HG03045 (cell line): Measurements from ENCODE around the gene MOCS1.

ENCODE experiments used
- ATAC-seq: cut with Tn5 transposase; IDR thresholded peaks from one replicate; pipeline ENCODE4 v1.9.1; 2021; ENCODE audit warnings: mild to moderate bottlenecking, moderate library complexity; ENCODE audit not compliant: unreplicated experiment

The MOCS1 gene

DNA sequence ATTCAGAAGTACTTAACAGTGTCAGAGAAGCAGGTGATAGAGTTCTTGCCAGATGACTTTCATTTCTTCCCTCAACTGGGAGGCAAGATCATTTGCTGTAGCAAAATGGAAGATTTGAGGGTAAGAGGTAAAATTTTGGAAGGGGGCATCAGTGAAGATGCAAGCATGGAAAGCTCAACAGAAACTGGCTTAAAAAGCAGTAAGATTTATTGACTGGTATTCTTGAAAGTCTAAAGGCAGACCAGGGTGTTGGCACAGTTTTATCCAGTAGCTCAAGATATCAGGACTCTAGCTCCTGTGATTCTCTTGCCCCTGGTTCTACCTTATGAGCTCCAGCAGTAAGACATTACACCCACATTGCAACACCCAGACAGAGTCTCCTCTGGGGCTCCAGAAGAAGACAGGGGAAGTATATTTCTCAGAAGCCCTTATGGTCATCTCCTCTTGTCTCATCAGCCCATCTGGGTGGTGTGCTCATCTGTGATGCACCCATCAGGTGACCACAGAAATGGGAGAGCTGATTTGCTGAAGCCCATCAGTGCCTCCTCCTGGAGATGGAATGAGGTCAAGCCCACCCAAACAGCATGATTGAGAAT lies 16.0 kb upstream of the MOCS1 start:
- no peak for ATAC-seq

DNA sequence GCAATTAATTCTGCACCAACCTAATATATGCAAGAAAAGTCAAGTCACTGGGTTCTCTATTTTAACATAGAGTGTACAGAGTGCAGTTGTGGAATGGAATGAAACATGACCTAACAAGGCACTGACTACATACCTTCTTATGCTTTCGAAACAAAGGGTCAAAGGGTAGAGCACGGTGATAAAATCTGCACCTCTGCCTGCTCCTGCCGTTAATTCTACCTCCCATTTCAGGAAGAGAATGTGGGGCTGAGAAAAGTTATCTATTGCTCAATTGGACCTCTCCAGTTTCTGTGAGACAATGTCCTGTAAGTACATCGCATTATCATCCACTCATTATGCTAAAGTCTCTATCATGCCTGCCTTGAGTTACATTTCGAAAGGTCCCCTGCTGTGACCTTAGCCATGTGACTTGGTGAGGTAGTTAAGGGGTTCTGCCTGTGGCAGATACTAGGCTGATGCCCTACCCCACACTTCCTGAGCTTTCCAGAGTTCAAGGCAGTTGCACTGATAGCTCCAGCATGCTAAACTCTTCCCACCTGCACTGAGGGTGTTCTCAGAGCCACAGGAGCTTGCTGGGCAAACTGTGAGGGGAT lies 14.0 kb upstream of the MOCS1 start:
- ATAC-seq: no peak

DNA sequence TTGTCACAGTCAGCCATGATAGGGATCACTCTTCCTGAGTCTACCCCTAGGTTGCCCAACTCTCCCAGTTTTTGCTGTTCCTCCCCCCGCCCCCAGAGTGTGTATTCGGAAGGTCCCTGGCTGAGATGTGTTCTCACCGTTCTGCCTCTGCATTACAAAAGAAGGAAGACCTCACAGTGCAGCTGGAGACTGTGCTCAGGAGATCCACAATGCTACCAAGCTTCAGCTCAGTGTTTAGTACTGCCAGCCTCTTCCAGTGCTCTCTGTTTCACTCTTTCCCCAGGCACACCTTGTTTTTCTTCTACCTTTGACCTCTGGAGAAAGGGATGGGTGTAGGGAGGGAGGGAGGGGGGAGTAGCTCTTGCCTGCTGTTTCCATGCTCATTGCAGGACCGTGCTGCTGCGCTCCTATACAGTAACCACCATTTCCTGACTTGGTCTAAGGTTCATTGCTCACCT lies 13.4 kb upstream of the MOCS1 start:
- no peak for ATAC-seq

DNA sequence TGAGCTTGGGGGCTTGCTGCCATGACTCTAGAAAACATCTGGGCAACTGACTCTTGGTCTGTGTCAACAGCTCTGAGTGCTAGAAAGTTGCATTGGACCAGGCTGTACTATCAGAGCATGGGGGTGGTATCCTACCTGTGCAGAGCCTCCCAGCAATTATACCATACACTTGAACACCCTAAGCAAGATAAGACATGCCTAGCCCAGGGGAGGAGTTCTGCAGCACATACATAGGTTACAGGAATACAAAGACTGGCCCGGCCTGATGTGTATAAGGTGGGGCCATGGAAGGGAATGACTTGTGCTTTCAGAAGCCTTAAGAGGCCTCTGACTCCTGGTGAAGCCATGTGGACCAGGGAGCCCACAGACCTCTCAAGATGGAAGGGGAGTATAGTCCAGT lies 11.4 kb upstream of the MOCS1 start:
- no peak for ATAC-seq

DNA sequence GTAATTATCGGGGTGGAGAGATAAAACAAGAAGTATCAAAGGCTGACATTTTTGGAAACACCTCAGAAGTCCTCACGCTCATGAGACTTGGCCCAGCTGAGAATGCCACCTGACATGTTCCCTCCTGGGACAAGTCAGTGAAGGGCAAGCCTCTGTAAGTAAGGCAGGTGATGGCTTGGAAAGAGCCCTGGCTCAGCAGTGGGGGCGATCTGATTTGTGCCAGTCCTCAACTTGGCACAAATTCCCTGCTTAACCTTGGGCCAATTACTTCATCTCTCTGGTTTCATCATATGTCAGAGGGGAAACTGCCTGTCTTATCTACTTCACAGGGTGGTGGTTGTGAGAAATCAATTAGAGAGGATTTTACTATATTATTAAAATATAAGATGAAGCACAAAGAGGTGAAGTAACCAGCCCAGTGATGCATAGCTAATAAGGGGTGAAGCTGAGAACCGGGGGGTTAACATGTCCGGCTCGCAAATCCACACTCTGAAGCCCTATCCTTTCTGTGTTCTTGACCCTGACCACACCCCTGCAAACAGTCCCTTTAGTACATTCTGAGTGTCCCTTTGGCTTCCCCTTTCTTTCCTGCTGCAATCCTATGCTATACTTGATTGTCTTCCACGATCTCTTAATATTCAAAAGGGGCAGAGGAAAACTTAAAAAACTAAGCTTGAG lies 8.8 kb upstream of the MOCS1 start:
- no peak for ATAC-seq

DNA sequence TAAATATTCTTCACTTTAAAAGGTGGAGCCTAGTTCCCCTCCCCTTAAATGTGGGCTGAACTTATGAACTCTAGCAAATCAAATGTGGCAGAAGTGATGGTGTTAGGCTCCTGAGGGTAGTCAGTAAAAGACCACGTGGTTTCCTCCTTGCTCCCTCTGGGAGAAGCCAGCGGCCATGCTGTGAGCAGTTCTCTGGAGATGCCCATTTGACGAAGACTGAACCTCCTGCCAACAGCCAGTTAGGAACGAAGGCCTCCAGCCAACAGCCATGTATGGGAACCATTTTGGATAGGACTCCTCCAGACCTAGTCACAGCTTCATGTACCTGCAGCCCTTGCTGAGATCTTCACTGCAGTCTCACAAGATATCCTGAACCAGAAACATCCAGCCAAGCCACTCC lies 7.6 kb upstream of the MOCS1 start:
- no peak for ATAC-seq

DNA sequence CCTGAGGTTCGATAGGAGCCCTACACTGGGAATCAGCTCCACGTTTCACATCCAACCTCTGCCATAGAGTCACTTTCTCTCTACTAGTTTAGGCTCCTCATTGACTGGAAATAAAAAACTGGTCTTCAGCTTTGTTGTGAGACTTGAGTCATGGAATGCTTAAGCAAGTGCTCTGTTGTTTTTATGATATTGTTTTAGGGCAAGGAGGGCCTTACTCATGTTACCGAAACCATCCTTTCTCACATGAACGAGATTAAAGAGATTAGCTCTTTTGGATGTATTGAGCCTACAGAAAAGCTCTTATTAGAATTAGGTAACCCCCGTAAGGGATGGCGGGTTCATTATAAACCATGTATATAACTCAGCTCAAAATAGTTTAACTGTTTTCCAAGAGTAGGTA lies 6.9 kb upstream of the MOCS1 start:
- no peak for ATAC-seq

DNA sequence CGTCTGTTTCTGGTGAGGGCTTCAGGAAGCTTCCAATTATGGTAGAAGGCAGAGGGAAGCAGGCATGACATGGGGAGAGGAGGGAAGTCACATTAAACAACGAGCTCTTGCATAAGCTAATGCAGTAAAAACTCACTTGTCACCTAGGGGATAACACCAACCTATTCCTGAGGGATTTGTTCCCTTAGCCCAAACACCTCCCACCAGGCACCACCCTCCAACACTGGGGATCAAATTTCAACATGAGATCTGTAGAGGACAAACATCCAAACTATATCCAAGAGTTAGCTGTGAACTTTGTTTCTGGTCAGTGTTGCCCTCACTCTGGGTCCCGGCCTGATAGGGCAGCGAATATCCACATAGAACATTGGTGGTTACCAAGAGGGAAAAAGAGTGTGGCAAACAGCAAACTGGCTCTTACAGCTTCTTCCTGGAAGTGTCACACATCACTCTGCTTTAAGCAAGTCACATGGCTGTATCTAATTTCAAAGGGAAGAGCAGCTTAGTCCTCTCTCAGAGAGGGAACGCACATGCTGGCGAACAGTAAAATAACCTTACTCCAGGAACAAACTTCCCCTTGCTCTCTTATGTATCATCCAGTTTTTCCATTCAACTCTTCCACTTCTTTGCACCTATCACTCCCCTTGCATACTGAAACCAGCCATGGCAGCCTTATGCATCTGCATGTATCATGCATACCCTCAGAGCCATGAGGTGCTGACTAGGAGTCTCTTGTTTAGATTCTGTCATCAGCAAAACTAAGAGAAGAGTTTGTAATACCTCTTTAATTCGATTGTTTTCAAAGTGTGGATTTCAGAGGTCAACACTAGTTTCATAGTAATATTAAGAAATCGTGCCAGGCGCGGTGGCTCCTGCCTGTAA lies 4.8 kb upstream of the MOCS1 start:
- no peak for ATAC-seq

DNA sequence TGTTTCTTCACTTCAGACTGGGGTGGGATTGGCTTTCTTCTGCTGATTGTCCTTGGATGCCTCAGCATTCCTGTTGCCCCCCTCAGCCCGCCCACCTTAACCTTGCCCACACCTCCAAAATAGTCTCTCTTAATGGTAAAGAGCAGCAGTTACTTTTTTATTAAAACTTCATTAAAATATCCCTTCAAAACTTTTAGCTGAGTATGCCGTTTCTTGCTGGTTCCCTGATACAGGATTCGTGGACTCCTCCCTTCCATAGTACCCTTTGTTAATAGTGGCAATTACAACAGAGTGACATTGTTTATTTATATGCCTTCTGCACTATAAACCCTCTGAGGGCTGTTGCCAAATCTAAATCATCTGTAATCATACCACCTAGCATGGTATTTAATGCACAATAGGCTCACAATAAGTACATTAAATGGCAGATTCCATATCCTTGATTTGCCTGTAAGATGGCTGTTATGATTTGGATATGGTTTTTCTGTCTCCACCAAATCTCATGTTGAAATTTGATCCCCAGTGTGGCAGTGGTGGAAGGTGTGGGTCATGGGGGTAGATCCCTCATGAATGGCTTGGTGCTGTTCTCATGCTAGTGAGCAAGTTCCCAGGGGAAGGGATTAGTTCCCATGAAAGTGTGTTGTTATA lies 3.5 kb upstream of the MOCS1 start:
- no peak for ATAC-seq

DNA sequence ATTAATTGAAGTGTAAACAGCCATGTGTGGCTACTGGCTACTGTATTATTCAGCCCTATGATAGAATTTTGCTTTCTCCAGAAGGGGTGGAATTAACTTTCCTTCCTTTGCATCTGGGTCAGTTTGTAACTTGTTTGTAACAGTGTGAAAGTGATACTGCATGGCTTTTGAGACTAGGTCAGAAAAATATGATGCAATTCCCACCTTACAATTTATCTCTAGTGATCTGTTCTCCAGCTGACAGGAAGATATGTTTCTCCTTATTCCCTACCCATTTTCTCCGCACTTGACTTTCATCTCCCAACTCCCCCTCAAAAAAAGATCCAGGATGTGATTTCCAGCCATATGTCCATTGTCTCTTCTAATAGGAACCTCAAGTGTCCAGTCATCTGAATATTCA lies 2.6 kb upstream of the MOCS1 start:
- no peak for ATAC-seq

DNA sequence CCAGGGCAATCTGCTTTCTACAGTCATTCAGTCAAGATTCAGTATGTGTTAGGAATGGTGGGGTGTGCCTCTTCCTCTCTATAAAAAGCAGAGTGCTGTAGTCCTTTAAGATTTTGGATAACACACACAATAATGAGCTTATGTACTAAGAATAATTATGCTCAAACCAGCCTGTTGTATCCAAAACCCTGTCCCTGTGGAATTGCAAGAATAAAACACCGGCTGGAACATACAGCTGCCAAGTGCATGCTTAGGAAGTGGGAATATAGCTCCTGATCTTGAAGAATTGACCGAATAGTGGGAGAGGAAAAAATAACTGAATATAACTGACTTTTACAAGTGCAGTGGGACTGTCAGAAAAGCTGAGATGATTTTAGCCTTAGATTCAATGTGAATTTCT lies 979 bp upstream of the MOCS1 start:
- no peak for ATAC-seq

DNA sequence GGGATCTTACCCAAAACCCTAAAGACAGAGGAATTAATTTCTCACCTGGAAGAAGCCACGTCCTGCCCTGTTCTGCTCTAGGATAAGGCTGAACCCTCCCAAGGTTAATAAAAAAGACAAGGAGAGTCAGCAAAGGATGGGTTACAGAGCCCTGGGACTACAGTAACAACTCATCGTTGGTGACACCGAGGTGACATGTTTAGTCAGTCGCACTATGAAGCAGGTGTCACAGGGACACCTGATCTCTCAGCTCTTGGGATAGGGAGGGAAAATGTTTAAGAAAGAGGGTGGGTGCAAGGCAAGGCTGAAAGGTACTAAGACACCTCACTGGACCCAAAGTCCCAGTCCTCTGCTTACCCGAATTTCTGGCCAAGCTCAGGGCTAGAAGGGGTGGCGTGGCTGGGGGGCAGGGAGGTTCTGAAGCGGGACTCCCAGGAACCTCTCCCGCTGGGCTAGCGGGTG lies 562 bp downstream of the MOCS1 start:
- ATAC-seq: no peak

DNA sequence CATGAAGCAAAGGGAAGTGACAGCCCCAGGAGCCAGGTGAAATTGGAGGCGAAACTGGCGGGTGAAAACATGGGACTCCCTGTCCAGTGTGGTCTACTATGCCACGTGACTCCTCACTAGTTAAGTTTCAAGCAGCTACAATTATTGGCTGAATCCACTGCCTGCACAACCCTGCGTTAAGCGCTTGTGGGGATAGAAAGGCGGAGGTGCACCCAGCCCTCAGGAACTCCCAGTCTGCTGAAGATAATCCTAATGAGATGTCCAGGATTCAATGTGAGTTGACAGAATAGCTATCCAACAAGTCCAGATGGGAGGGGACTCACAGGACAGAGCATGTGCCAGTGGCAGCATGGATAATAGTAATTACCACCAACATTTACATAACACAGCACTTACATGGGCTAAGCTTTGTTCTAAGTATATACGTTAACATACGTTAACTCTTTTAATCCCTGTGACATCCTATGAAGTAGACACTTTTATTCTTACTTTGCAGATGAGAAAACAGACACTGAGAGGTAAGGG lies 1.8 kb downstream of the MOCS1 start:
- ATAC-seq: no peak

DNA sequence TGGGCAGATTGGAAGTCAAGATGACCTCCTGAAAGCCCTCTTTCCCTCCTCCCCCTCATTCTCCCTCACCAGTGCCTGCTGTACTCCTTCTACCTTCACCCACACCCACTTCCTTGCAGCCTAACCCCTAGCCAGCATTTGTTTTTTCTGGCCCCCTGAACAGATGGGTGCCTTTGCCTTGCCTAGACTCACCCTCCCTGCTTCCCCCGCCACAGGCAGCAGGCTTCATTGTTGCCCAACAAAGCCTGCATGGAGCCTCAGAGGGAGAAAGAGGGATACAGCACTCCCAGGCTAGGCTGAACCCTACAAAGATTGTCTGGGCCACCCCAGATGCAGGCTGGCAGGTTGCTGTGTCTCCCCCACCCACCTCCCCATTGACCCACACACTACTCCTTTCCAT lies 2.7 kb downstream of the MOCS1 start:
- no peak for ATAC-seq

DNA sequence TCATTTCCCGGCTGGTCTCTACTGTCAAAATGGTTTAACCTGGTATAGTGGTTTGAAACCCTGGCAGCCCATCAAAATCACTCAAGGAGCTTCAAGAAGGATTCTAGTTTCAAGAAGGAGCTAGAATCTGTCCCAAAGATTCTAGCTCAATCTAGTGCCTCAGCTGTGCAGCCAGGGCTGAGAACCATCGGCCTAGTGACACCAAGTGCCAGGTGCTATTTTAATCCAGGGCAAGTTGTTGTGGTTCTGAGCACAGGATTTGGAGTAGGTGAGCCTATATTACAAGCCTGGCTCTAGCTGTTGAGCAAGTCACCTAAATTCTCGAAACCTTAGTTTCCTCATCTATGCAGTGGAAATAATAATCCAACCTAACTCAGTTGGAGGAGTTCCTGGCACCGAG lies 3.7 kb downstream of the MOCS1 start:
- no peak for ATAC-seq

DNA sequence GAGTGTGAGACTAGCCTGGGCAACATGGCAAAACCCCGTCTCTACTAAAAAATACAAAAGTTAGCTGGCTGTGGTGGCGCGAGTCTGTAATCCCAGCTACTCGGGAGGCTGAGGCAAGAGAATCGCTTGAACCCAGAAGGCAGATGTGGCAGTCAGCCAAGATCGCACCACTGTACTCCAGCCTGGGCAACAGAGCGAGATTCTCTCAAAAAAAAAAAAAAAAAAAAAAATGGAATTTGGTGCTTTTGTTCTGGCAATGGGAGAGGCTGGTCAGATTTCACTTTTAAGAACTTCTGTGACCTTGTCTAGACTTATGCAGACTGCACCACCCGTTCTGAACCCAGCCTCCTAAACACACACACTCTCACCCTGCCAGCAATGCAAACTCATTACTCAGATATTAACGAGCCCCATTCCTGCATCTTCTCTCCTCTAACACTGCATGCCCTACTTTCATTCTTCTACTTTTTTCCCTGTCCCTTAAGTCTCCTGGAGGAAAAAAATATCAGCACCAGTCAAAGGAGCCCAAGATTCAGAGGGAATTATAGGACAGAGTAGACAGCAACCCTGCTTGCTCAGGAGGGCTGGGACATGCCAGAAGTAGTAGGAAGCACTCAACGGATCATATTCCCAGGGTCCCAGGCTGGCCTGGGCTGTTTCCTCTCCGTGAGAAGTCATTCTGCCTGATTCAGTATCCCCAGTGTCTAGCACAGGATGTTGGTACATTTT lies 4.4 kb downstream of the MOCS1 start:
- ATAC-seq: no peak

DNA sequence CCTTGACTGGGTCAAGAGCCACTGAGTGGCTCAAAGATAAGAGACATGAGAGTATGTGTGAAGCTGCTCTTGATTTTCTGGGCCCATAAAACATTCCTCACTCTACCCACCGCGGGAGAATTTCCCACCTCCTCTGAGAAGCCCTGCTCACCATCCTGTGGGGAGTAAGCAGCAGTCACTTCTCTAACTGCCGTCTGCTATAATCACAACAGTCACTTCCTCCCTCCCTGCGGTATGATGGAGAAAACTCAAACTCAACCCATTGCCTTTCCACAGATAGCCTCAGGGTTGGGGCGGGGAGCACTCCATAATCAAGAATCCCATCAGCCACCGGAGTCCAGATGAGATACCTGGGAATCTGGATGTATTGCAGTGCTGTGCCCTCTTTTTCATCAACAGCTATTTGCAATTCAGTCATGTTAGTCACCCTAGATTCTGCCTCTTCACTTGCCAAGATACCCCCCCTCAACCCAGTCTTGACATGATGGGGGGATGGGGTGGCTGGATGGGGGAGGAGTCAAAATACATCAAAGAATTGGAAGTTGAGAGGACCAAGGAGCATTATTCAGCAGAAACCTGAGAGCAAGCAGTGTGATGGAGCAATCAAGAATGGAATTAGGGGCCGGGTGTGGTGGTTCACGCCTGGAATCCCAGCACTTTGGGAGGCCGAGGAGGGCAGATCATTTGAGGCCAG lies 5.1 kb downstream of the MOCS1 start:
- ATAC-seq: no peak

DNA sequence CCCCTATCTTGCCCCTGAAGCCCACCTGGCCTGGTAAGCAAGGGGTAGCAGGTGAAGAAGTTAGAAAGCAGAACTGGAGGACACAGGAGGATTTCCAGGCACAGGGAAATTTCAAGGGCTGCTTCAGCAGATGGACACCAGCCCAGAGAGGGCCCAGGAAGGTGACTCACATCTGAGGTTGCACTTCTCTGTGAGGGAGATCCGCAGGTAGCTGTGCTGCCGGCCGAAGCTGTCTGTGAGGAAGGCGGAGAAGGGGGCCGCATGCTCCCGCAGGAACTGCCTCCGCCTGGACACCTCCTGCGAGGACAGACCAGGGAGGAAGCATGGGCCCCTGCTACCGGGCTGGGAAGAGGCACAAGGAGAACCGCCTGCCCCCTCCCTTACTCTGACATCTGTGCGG lies 7.1 kb downstream of the MOCS1 start:
- no peak for ATAC-seq

DNA sequence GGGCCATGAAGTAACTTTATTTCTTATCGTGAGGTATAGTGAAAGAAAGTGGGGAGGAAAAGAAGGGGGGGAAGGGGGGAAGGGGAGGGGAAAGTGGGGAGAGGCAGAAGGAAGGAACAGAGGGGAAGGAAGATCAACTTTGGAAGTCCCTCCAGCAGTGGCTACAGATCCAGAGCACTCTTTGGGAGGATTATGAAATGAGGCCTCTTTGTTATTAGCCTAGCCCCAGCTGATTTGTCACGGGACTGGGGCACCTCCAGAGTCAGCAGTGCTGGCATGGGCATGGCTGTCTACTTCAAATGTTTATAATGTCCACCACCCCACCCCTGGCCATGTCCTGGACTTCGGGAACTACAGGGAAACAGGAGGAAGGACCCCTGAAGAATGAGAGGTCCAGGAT lies 7.6 kb downstream of the MOCS1 start:
- ATAC-seq: no peak

DNA sequence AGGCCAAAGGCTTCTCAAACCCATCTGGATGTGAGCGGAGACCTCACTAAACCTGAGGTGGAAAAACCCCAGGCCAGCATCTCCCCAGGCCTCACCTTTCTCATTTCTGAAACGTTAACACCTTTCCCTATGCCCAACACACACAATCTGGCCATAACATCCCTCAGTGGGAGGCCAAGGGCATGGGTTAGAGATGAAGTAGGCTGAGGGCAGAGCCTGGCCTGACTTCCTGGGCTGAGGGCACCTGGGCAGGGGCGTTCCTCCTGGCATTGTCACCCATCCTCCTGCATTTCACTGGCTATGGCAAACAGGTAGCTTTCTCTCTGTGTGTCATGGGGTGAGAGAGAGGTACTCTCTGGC lies 8.4 kb downstream of the MOCS1 start:
- no peak for ATAC-seq
